ENCODE data around the gene CD82.

CD82 gene

GRCh38 chr11:44527476-44527875, 38.0 kb upstream of the CD82 start:
- DNase-seq (ENCODE audit: low read depth), result no peak
- no peak overlapping the region for H3K4me3 ChIP-seq (ENCODE audit: low read depth, low read length)
- TF ChIP-seq CTCF (IDR thresholded peaks at IDR 0.05; ENCODE audit: low read depth, low read length, missing control alignments), result no peak
- in situ Hi-C loops (cut with HindIII; ENCODE audit: low sequenced_read_pairs), result loop anchor here (25.0 kb wide), 1 partner anchor 415 kb away; no protein-coding TSS in a partner anchor

GRCh38 chr11:44528103-44528502, 37.4 kb upstream of the CD82 start:
- no peak for DNase-seq (ENCODE audit: low read depth)
- H3K4me3 ChIP-seq (ENCODE audit: low read depth, low read length), result no peak overlapping the region
- in situ Hi-C loops (cut with HindIII; ENCODE audit: low sequenced_read_pairs), result loop anchor here (25.0 kb wide), 1 partner anchor 416 kb away; no protein-coding TSS in a partner anchor
- TF ChIP-seq CTCF (IDR thresholded peaks at IDR 0.05; ENCODE audit: low read depth, low read length, missing control alignments), result no peak

GRCh38 chr11:44528581-44528980, 36.9 kb upstream of the CD82 start:
- in situ Hi-C loops (cut with HindIII; ENCODE audit: low sequenced_read_pairs), result loop anchor here (25.0 kb wide), 1 partner anchor 416 kb away; no protein-coding TSS in a partner anchor
- no peak overlapping the region for H3K4me3 ChIP-seq (ENCODE audit: low read depth, low read length)
- DNase-seq (ENCODE audit: low read depth), result no peak
- no peak for TF ChIP-seq CTCF (IDR thresholded peaks at IDR 0.05; ENCODE audit: low read depth, low read length, missing control alignments)

GRCh38 chr11:44529895-44530412, 35.5 kb upstream of the CD82 start:
- DNase-seq (ENCODE audit: low read depth), result no peak
- in situ Hi-C loops (cut with HindIII; ENCODE audit: low sequenced_read_pairs), result loop anchor here (25.0 kb wide), 1 partner anchor 418 kb away; no protein-coding TSS in a partner anchor
- no peak for TF ChIP-seq CTCF (IDR thresholded peaks at IDR 0.05; ENCODE audit: low read depth, low read length, missing control alignments)
- no peak overlapping the region for H3K4me3 ChIP-seq (ENCODE audit: low read depth, low read length)

GRCh38 chr11:44530413-44531115, 34.9 kb upstream of the CD82 start:
- in situ Hi-C loops (cut with HindIII; ENCODE audit: low sequenced_read_pairs), result loop anchor here (25.0 kb wide), 1 partner anchor 418 kb away; no protein-coding TSS in a partner anchor
- no peak for DNase-seq (ENCODE audit: low read depth)
- no peak overlapping the region for H3K4me3 ChIP-seq (ENCODE audit: low read depth, low read length)
- no peak for TF ChIP-seq CTCF (IDR thresholded peaks at IDR 0.05; ENCODE audit: low read depth, low read length, missing control alignments)

- H3K4me3 ChIP-seq (ENCODE audit: low read depth, low read length), result no peak overlapping the region
- in situ Hi-C loops (cut with HindIII; ENCODE audit: low sequenced_read_pairs), result loop anchor here (25.0 kb wide), 1 partner anchor 419 kb away; no protein-coding TSS in a partner anchor
- no peak for TF ChIP-seq CTCF (IDR thresholded peaks at IDR 0.05; ENCODE audit: low read depth, low read length, missing control alignments)
- DNase-seq (ENCODE audit: low read depth), result no peak
These were observed 34.4 kb upstream of the CD82 start for GRCh38 chr11:44531116-44531504.
